Endothelial cell of umbilical vein (primary cell): ENCODE measurements around the gene A3GALT2. TPM values are rescaled to one million over a fixed set of nuclear protein-coding genes. Genes with fewer than 3 reads are reported as not detected.

Experiments used
- BruUV-seq: library from RNA; stranded (reverse); fragments of 400-500 nt; replicated peaks from 2 replicates; lab custom pipeline; 2021; lab: Mats Ljungman, UMichigan
- CTCF ChIA-PET: fragments of 300-600, 350-600 bp; sonication (Branson Sonifier 250); formaldehyde crosslinking; loops from one replicate; lab custom pipeline; 2021; ENCODE audit warnings: antibody characterized with exemption, inconsistent platforms; lab: Charles Lee
- POLR2A ChIA-PET: fragments of 300-600, 350-600 bp; sonication (Branson Sonifier 250); formaldehyde crosslinking; loops from one replicate; lab custom pipeline; 2021; ENCODE audit warnings: antibody characterized with exemption, inconsistent platforms; lab: Charles Lee
- DNase-seq: peaks from one replicate; pipeline ENCODE4 v3.0.0-alpha.2; 2011; ENCODE audit warnings: low read depth, low spot score
- FAIRE-seq: peaks from 2 replicates; lab custom pipeline; 2011; peaks lifted over from hg19 to GRCh38; lab: Jason Lieb, UNC
- H2AFZ ChIP-seq: 2 replicates; pipeline ENCODE4 v1.6.0; 2012; ENCODE audit warnings: low read depth, low read length, control low read depth, inconsistent platforms
- H3K27ac ChIP-seq: 2 replicates; pipeline ENCODE4 v1.5.1; 2011; ENCODE audit warnings: low read depth, mild to moderate bottlenecking, control low read depth, low read length, moderate library complexity; ENCODE audit not compliant: insufficient read depth
- H3K27me3 ChIP-seq, 2 experiments: 2 replicates each; pipeline versions ENCODE4 v1.6.0 to v1.6.1; 2011; ENCODE audit warnings: low read length in 2 of 2, mixed read lengths in 1 of 2; ENCODE audit not compliant: control insufficient read depth in 2 of 2, insufficient read depth in 2 of 2
- H3K36me3 ChIP-seq, 2 experiments: 2 replicates in 1 of 2; 3 replicates in 1 of 2; pipeline ENCODE4 v1.5.1; 2011; ENCODE audit warnings: low read length in 2 of 2, mild to moderate bottlenecking in 1 of 2, moderate library complexity in 1 of 2; ENCODE audit not compliant: control insufficient read depth in 2 of 2, insufficient read depth in 2 of 2; ENCODE audit errors: extremely low read depth in 1 of 2
- H3K4me1 ChIP-seq: 3 replicates; pipeline ENCODE4 v1.5.1; 2011; ENCODE audit warnings: mild to moderate bottlenecking, low read length; ENCODE audit not compliant: control insufficient read depth, insufficient read depth; ENCODE audit errors: extremely low read depth
- H3K4me2 ChIP-seq: 2 replicates; pipeline ENCODE4 v1.6.1; 2011; ENCODE audit warnings: low read length, control low read depth, mixed read lengths; ENCODE audit not compliant: insufficient read depth
- H3K4me3 ChIP-seq, 3 experiments: fragments of 200-600 bp in 1 of 3; sonication (generic), shearing (Covaris generic) in 1 of 3; replicated peaks in 1 of 3; 2 replicates each; pipeline ENCODE4 v1.5.1; 2011 to 2016; ENCODE audit warnings: control low read depth in 3 of 3, low read length in 3 of 3, mild to moderate bottlenecking in 2 of 3, inconsistent platforms in 1 of 3, low read depth in 1 of 3, moderate library complexity in 1 of 3; ENCODE audit not compliant: insufficient read depth in 1 of 3
- H3K79me2 ChIP-seq: 2 replicates; pipeline ENCODE4 v1.6.0; 2012; ENCODE audit warnings: low read length, inconsistent platforms; ENCODE audit not compliant: control insufficient read depth, insufficient read depth
- H3K9ac ChIP-seq: replicated peaks from 2 replicates; pipeline ENCODE3; 2011; ENCODE audit warnings: low read length, control low read depth; ENCODE audit not compliant: insufficient read depth; ENCODE audit errors: extremely low read depth
- H3K9me1 ChIP-seq: replicated peaks from 3 replicates; pipeline ENCODE4 v1.6.0; 2011; ENCODE audit warnings: mild to moderate bottlenecking, low read length; ENCODE audit not compliant: control insufficient read depth, insufficient read depth; ENCODE audit errors: extremely low read depth
- H3K9me3 ChIP-seq: replicated peaks from 2 replicates; pipeline ENCODE4 v1.5.1; 2012; ENCODE audit warnings: low read length, inconsistent platforms; ENCODE audit not compliant: control insufficient read depth, insufficient read depth
- H4K20me1 ChIP-seq: replicated peaks from 2 replicates; pipeline ENCODE3; 2011; ENCODE audit warnings: mild to moderate bottlenecking, low read length; ENCODE audit not compliant: control insufficient read depth, insufficient read depth; ENCODE audit errors: extremely low read depth
- EZH2 ChIP-seq: IDR thresholded peaks from 2 replicates; pipeline ENCODE4 v1.6.1; 2012; ENCODE audit warnings: borderline replicate concordance, low read depth, mild to moderate bottlenecking, moderate library complexity, low read length, inconsistent platforms; ENCODE audit not compliant: severe bottlenecking
- FOS ChIP-seq: IDR thresholded peaks from 2 replicates; pipeline ENCODE4 v1.6.1; 2011; ENCODE audit warnings: mild to moderate bottlenecking, low read length, moderate library complexity, borderline replicate concordance; ENCODE audit not compliant: insufficient read depth
- GATA2 ChIP-seq: IDR thresholded peaks from 2 replicates; pipeline ENCODE4 v1.7.0; 2011; ENCODE audit warnings: low read depth, mild to moderate bottlenecking, moderate library complexity, mixed read lengths, low read length; ENCODE audit not compliant: insufficient read length, insufficient read depth
- JUN ChIP-seq: IDR thresholded peaks from 2 replicates; pipeline ENCODE4 v1.6.1; 2011; ENCODE audit warnings: borderline replicate concordance, low read depth; ENCODE audit not compliant: insufficient read length, insufficient read depth
- MAX ChIP-seq: IDR thresholded peaks from 2 replicates; pipeline ENCODE4 v1.6.1; 2011; ENCODE audit not compliant: insufficient read depth, insufficient read length
- MYC ChIP-seq: IDR thresholded peaks from one replicate; pipeline ENCODE4 v1.6.1; 2011; ENCODE audit warnings: mild to moderate bottlenecking, low read depth, low read length
- POLR2A ChIP-seq: IDR thresholded peaks from 2 replicates; pipeline ENCODE4 v1.6.1; 2012; ENCODE audit warnings: low read depth, mild to moderate bottlenecking, control low read depth, low read length
- POLR2AphosphoS5 ChIP-seq: IDR thresholded peaks from 2 replicates; pipeline ENCODE4 v1.6.1; 2012; ENCODE audit warnings: low read depth, mild to moderate bottlenecking, control low read depth, low read length, moderate library complexity; ENCODE audit not compliant: insufficient read depth
- dilution Hi-C: fragments of 300-500 bp; cut with MboI; formaldehyde crosslinking; loops from one replicate; pipeline ENCODE4 v1.15.0; 2019; ENCODE audit warnings: low sequenced_read_pairs; ENCODE audit not compliant: extremely low pct_ligation_motif_present
- intact Hi-C: fragments of 100-400 bp; cut with micrococcal nuclease; formaldehyde crosslinking; loops from one replicate; pipeline ENCODE4 v1.10.0; 2022
- polyA plus RNA-seq, 4 experiments: library from polyadenylated mRNA; depleted of rRNA in 3 of 4; stranded (reverse) in 3 of 4; unstranded in 1 of 4; fragments of >200 nt; gene quantifications; 2 replicates each; pipeline versions ENCODE4 v1.2.1 to v1.2.3, GENCODE V29; 2011 to 2012; ENCODE audit warnings: missing spikeins in 1 of 4
- total RNA-seq: library from RNA; stranded (reverse); gene quantifications from 2 replicates; pipeline ENCODE4 v1.2.3, GENCODE V29; 2021
- TF ChIP-seq, protein P1 (sequence below), 2 donors: IDR thresholded peaks; 1 replicate in 1 of 2; 2 replicates in 1 of 2; pipeline ENCODE4 v1.5.1; 2011; ENCODE audit warnings: low read length in 2 of 2, mild to moderate bottlenecking in 2 of 2, moderate library complexity in 2 of 2, control low read depth in 1 of 2, inconsistent platforms in 1 of 2, low read depth in 1 of 2; ENCODE audit not compliant: insufficient read depth in 1 of 2; ENCODE audit errors: extremely low read depth in 1 of 2

Gene A3GALT2
- total and polyA plus RNA-seq, 2 donors (not counting 3 experiments of a cell fraction or from before 2014, with no cell fraction given), result not detected

DNA sequence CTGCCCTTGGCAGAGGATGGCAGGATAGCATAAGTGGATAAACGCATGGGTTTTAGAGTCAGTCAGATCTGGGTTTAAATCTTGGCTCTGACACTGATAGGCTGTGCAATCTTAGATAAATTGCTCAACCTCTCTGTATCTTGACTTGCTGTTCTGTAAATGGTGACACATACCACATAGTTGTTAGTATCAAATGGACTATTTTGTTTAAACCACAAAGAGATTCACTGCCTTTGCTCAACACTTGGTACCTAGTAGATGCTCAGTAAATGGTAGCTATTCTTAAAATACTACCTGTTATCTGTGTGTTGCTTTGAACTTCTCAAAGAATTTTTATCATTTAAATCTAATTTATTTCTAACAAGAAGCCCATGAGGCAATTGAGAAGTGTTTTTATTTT lies 39.5 kb upstream of the A3GALT2 start:
- no peaks in the 10 kb centered on the region for H4K20me1 ChIP-seq
- H3K9ac ChIP-seq, result no peak overlapping the region
- H3K36me3 ChIP-seq, result no peaks in the 10 kb centered on the region
- FAIRE-seq (no peak), DNase-seq (no peak)
- H3K9me1 ChIP-seq, result no peaks in the 10 kb centered on the region
- ChIA-PET CTCF (interaction anchor here (1.7 to 1.8 kb wide), 2 partner anchors 10 to 18 kb away, joined by 5 read pairs; no protein-coding TSS in a partner anchor), POLR2A (no interaction called here)
- peaks cover 5% of the 10 kb centered on the region for H3K4me1 ChIP-seq
- H2AFZ ChIP-seq, result no peak overlapping the region
- no peak for TF ChIP-seq MYC
- no peak for TF ChIP-seq POLR2AphosphoS5
- TF ChIP-seq EZH2, result no peak
- TF ChIP-seq GATA2, result no peak
- no peak for TF ChIP-seq POLR2A
- TF ChIP-seq JUN, result no peak
- TF ChIP-seq FOS, result no peak
- no peak for TF ChIP-seq MAX
- TF ChIP-seq, protein P1, sequence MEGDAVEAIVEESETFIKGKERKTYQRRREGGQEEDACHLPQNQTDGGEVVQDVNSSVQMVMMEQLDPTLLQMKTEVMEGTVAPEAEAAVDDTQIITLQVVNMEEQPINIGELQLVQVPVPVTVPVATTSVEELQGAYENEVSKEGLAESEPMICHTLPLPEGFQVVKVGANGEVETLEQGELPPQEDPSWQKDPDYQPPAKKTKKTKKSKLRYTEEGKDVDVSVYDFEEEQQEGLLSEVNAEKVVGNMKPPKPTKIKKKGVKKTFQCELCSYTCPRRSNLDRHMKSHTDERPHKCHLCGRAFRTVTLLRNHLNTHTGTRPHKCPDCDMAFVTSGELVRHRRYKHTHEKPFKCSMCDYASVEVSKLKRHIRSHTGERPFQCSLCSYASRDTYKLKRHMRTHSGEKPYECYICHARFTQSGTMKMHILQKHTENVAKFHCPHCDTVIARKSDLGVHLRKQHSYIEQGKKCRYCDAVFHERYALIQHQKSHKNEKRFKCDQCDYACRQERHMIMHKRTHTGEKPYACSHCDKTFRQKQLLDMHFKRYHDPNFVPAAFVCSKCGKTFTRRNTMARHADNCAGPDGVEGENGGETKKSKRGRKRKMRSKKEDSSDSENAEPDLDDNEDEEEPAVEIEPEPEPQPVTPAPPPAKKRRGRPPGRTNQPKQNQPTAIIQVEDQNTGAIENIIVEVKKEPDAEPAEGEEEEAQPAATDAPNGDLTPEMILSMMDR (IDR thresholded peaks at IDR 0.05; ENCODE audit: extremely low read depth in 1 of 2, insufficient read depth in 1 of 2, low read depth in 1 of 2, low read length in 2 of 2), result no peak
- intact Hi-C loops (no loop called here), dilution Hi-C loops (no loop called here)
- no TSS peak for BruUV-seq
- H3K79me2 ChIP-seq, result no peaks in the 10 kb centered on the region
- H3K4me2 ChIP-seq, result no peak overlapping the region
- H3K9me3 ChIP-seq, result no peaks in the 10 kb centered on the region
- no peaks in the 10 kb centered on the region for H3K27me3 ChIP-seq
- H3K4me3 ChIP-seq, result no peak overlapping the region
- H3K27ac ChIP-seq, result no peak overlapping the region
